LNCaP clone FGC (cell line): Measurements from ENCODE around the gene ITGBL1.
A peak's percentile ranks its signal among the peaks of the same experiment; 100 is the strongest.

Experiments used
- DNase-seq: peaks from one replicate; pipeline ENCODE4 v3.0.0-alpha.2; 2011; ENCODE audit warnings: low read depth
- H3K4me3 ChIP-seq: 2 replicates; pipeline ENCODE4 v1.5.1; 2011; ENCODE audit warnings: mild to moderate bottlenecking, low read depth, low read length, control low read depth
- TF ChIP-seq, protein P1 (sequence below): IDR thresholded peaks from 2 replicates; pipeline ENCODE4 v1.5.1; 2012; ENCODE audit warnings: mild to moderate bottlenecking; ENCODE audit not compliant: control insufficient read depth, insufficient read depth; ENCODE audit errors: extremely low read depth

Gene ITGBL1

DNA sequence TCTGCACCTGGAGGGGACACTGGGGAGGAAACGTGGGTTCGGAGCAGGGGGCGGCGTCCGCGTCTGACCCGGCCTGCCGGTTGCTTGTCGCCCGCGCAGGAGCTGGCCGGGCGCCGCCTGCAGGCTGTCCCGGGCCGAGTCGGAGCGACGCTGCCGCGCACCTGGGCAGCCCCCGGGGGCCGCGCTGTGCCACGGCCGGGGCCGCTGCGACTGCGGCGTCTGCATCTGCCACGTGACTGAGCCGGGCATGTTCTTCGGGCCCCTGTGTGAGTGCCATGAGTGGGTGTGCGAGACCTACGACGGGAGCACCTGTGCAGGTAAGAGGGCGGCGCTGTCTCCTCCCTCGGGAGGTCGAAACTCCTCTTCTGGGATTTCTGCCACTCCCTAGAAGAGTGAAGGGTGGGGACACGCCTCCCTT lies 1.3 kb downstream of the ITGBL1 start:
- no peak for DNase-seq
- TF ChIP-seq, protein P1, sequence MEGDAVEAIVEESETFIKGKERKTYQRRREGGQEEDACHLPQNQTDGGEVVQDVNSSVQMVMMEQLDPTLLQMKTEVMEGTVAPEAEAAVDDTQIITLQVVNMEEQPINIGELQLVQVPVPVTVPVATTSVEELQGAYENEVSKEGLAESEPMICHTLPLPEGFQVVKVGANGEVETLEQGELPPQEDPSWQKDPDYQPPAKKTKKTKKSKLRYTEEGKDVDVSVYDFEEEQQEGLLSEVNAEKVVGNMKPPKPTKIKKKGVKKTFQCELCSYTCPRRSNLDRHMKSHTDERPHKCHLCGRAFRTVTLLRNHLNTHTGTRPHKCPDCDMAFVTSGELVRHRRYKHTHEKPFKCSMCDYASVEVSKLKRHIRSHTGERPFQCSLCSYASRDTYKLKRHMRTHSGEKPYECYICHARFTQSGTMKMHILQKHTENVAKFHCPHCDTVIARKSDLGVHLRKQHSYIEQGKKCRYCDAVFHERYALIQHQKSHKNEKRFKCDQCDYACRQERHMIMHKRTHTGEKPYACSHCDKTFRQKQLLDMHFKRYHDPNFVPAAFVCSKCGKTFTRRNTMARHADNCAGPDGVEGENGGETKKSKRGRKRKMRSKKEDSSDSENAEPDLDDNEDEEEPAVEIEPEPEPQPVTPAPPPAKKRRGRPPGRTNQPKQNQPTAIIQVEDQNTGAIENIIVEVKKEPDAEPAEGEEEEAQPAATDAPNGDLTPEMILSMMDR, result peak; percentile 32
- H3K4me3 ChIP-seq, result peak overlapping the region; percentile 13; the same call in 1 of the 2 replicates

DNA sequence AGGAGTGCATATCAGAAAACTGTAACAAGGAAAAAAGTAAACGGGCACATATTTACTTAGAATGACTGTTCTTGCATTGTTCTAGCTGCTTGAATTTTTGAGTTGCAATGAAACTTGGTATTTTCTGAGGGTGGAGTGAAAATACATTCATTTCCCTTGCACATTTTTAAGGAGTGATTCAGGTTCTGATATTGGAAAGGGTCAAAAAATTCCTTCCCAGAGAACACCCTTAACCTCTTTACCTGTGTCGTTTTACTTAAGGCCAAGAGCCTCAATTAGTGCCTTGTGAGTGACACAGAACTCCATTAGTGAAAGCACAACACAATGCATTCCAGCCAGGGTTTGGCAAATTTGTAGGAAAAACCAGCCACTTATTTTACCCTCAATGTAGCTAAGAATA lies 2.3 kb downstream of the ITGBL1 start:
- no peak overlapping the region for H3K4me3 ChIP-seq
- no peak for DNase-seq
- TF ChIP-seq, protein P1, result no peak

DNA sequence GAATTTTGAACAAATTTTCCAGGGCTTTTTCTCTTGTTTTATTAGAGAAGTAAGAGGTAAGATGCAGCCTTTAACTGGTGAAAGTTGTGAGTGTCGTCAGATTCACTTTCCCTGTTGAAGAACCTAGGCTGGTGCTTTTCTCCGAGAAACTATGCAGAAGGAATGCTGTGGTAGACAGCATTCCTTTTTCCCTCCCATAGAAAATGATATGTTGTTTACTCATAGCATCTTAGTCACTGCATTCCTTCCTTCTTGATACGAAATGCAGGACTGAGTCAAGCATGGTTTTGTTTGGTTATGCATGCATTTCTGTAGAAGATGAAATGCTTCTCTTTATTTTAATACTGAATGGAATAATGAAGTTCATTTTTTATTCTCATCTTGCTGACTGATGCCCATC lies 3.4 kb downstream of the ITGBL1 start:
- no peak overlapping the region for H3K4me3 ChIP-seq
- TF ChIP-seq, protein P1, result no peak
- DNase-seq, result no peak

DNA sequence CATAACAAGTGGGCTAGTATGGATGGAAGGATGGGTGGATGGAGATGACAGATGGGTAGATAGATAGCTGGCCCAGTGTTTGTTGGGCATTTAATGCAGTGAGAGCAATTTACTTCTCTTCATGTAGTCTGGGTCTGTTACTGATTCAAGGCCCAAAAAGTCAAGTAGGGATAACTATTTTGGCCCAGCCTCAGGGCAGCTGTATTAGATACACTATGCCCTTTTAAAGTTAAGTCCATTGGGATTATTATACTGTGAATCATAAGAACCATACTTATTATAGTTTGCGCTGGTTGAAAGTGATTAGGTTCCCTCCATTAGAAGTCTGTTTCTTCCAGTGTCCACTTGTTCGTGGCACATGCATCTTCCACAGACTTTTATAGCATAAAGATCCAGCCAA lies 4.7 kb downstream of the ITGBL1 start:
- no peak for DNase-seq
- TF ChIP-seq, protein P1, result no peak
- no peak overlapping the region for H3K4me3 ChIP-seq

DNA sequence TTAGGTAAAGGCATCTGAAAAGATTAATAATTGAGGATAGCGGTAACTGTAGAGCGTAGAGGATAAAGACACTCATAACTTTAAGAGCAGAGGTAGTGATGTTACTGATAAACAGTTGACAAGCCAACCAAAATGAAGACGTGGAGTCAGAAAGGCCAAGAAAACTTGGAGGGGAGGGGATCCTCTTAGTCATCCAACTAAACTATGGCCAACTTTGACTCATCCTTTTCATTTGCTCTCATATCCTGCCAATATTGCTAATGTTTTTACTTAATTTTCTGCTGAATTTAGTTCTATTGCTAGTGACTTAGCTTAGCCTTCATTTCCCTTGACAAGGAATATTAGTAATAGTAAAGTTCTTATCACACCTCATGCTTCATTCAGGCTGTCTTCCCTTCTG lies 13.4 kb downstream of the ITGBL1 start:
- H3K4me3 ChIP-seq, result no peak overlapping the region
- DNase-seq, result no peak
- TF ChIP-seq, protein P1, result no peak

DNA sequence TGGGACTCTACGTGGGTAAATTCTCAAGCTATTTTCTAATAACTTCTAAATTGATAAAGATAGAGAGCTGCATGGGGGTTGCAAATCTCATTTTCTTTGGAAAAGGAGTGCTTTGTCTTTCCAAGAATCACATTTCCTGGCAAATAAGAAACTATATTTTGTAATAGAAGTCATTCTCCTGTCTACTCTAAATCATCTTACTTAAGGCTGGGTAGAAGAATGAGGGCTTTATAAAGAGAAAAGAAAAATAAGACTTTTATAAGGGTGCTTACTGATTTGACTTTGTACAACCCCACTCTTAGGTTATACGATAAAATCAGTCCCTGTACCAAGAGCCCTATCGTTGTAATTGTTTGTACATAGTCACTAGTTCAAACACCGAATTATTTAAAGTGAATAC lies 14.9 kb downstream of the ITGBL1 start:
- H3K4me3 ChIP-seq, result no peak overlapping the region
- TF ChIP-seq, protein P1, result no peak
- DNase-seq, result no peak

DNA sequence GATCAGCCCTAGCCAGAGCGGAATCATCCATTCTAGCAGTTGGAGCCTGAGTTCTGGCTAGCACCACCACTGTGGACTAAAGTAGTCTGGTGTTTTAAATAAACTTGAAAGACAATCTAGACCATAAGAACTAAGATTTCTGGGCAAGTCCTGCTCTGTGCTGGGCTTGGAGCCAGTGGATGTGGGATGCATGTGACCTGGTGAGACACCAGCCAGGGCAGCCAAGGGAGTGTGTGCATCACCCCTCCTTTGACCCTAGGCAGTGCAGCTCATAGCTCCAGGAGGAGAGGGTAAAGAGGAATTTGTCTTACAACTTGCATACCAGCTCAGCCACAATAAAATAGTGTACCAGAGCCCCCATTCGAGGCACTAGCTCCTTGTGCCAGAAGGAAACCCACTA lies 21.0 kb downstream of the ITGBL1 start:
- TF ChIP-seq, protein P1, result no peak
- no peak overlapping the region for H3K4me3 ChIP-seq
- DNase-seq, result no peak
